NCI-H2081 treated with DMSO at 0.1 percent for 48 hours (cell line): ENCODE measurements around the gene PRR27.

ENCODE experiments used
- DNase-seq: peaks from one replicate; lab custom pipeline; 2025; lab: John Stamatoyannopoulos, UW

The PRR27 gene

DNA sequence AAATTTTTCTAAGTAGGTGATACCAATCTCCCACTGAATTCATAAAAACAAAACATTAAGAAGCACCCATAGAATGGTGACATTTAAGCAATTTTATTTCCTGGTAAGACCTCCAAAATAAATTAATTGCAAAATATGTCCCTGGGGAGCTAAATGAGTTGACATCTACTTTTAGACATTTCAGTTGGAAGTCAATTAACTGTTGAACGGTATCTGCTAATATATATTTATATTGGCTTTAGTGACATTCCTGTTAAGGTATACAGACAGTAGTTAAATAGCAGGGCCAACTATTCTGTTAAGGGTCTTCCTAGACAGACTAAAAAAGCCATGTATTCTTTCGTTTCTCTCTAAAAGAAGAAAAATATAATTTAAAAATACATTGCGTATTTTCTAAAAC lies at the start of gene PRR27:
PRR27 (plus strand) TSS at position 301 of the 400 bp plus-strand sequence. CDS start 139 bp downstream, outside the sequence.
- DNase-seq, result no peak

GRCh38 chr4:70110917-70111316 lies 43.1 kb upstream of the PRR27 start:
- no peak for DNase-seq

DNA sequence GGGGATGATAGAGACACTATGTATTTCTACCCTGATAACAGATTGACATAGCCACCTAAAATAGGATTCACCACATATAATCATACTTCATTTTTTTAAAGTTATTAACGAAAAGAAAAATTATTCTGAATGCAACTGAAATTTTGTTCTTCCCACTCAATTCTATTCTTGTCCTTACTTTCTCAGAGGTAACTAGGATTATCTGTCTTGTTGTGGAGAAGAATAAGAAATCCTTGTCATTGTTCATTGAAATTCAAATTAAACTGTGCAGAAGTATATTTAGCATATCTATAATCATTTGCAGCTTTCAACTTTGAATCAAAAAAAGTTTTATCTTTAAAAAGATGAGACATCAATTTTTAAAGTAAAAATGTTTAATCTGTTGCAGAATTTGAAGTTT lies 40.4 kb upstream of the PRR27 start:
- no peak for DNase-seq

DNA sequence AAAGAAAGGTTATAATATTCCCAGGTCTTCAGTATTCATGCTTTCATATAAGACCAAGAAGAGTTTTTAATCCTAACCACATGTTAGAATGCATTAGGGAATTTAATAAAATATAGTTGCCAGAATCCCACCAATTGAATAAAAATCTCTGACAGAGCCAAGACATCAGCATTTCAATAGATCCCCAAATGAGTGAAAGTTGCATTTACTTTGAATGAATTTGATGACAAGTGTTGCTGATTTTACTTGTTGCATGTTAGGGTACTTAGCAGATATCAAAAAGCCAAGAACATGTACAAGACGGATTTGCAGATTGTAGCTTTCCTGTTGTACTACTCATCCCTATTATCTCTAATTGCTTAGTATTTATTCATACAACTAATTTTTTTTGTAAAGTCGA lies 39.9 kb upstream of the PRR27 start:
- DNase-seq, result no peak

DNA sequence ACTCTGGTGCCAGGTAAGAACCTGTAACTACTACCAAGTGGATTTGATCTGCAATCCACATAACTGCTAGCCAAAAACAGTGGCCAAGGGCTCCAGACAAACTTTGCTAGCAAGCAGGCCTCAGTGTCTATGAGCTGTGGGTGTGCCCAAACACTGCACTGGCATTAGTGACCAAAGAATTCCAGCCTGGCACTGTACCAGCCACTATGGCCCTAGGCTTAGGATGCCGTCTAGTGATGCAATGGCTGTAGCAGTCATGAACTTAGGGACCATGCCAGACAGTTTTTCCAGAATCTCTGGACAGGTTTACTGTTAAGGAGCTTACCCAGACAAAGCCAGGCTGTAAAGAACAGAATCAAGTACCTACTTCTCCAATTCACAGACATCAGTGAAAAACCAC lies 33.7 kb upstream of the PRR27 start:
- DNase-seq, result no peak

DNA sequence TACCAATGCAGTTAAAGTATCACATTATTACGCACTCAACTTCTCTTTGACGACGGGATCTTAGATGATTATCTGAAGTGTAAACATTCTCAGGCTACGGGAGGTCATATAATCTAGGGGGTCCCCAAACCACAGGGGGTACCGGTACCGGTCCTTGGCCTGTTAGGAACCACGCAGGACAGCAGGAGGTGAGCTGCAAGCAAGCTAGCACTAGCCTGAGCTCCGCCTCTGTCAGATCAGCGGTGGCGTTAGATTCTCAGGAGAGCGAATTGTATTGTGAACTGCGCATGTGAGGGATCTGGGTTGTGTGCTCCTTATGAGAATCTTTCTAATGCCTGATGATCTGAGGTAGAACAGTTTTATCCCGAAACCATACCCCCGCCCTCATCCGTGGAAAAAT lies 20.6 kb upstream of the PRR27 start:
- DNase-seq, result no peak

GRCh38 chr4:70138751-70139150 lies 15.3 kb upstream of the PRR27 start:
- DNase-seq, result no peak

- DNase-seq, result no peak
These were observed 2.8 kb upstream of the PRR27 start for GRCh38 chr4:70151271-70151670.

DNA sequence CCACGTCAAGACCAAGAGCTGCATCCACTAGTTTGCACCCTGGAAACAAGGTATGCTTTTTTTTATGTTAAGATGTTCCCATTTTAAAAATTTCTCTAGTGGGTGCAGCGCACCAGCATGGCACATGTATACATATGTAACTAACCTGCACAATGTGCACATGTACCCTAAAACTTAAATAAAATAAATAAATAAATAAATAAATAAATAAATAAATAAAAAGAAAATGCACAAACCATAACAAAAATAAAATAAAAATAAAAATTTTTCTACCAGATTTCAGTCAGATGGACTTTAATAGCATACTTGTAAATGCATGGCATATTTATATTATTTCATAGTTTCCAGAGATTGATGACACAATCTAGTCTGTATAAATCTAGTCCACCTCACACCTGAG lies 1.9 kb upstream of the PRR27 start:
- no peak for DNase-seq

GRCh38 chr4:70158576-70158975 lies 4.5 kb downstream of the PRR27 start:
- DNase-seq, result no peak

- DNase-seq, result no peak
These were observed 23.1 kb downstream of the PRR27 start for GRCh38 chr4:70177090-70177489.

GRCh38 chr4:70178075-70178660 lies 24.1 kb downstream of the PRR27 start:
- DNase-seq, result no peak

GRCh38 chr4:70179811-70180210 lies 25.8 kb downstream of the PRR27 start:
- no peak for DNase-seq

DNA sequence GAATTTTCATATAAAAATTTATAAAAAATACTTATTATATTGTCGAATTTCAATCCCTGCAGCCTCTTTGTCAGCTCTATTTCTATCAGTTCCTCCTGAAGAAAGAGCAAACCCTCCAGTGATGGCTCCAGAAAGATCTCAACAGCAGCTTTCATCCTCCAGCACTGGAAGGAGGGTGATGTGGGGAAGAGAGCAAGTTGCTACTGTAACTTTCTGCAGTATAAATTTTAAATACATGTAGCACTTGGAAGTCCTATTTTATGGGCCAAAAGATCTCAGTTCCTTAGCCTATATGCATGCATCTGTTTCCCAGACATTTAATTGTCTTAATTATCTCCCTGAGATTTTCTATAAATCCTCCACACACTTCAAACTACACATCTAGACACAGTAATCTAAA lies 27.8 kb downstream of the PRR27 start:
- no peak for DNase-seq

GRCh38 chr4:70182517-70183167 lies 28.6 kb downstream of the PRR27 start:
- no peak for DNase-seq

DNA sequence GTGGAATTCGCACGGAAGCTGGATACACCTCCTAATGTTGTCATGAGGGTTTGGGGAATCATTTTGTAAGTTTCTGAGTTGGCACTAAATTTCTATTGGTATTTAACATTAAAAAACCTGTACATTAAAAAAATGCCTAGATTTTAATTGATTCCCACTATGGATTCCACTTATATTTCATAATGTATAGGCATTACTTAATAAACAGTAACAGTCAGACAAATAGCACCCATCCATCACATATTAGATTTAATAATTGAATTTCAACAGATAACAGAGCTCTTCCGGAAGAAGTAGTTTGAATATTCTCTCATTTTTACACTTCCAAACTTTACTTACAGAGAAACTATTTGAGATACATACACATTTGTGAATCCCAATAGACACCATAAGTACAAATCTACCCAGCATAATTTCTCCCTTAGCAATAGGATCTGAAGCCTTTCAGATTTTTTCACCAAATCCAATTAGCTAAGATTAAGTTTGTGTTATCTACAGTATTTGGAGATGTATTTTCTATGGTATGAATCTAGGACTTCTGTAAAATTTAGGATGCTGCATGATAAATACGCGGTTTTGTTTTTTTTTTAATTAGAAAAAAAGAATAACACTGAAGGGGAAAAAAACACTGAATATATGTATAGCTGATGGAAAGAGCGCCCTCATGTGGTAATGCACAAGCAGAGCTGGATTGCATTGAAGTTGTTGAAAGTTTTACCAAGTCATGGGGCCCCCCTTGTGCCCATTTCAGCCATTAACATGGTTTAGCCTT lies 29.3 kb downstream of the PRR27 start:
- no peak for DNase-seq

DNA sequence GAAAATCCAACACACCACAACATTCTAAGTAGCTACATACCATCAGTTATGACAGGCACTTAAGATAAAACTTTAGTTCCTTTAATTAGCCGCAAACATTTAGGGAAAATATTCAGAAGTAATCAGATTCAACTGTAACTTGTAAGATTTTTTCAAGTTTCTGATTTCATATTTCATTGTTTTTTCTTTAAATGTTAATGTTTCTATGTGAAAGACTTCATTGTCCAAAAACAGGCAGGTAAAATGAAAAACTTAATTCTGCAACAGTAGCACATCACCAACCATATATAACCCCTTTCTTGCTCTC lies 29.9 kb downstream of the PRR27 start:
- DNase-seq, result no peak

DNA sequence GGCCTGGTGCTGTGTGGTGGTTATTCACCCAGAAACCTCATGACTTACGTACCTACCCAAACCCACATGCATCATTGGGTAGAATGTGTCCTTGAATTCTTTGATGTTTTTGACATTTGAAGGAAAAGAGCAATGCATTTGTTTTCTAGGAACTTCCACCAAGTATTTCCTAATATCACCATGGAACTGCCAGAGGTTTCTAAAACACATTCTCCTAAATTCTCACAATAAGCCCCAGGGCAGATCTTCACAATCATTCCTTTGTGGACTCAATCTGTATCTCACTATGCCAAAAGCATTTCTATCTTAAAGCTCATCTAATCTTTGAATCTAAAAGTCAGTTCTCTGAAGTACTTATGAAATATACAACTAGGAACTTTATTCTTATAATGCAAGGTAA lies 33.2 kb downstream of the PRR27 start:
- DNase-seq, result no peak

- DNase-seq, result no peak
These were observed 36.5 kb downstream of the PRR27 start for GRCh38 chr4:70190579-70190978.

DNA sequence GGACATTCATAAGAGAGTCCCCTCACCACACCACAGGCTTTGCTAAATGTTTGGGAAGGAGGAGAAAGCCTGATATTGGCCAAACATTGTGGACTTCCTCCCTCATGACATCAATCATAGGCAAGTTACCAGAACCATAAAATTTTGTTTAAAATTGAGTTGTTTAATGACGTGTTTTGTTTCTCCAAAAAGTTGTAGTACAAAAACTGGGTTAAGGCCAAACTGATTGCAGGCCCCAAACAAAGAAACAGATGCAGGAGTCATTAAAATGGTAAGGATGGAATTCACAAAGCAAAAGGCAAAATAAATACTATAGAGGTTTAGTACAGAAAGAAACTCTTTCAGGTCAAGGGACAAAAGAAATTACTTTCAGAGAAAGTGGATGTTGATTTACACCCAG lies 37.6 kb downstream of the PRR27 start:
- DNase-seq, result no peak

DNA sequence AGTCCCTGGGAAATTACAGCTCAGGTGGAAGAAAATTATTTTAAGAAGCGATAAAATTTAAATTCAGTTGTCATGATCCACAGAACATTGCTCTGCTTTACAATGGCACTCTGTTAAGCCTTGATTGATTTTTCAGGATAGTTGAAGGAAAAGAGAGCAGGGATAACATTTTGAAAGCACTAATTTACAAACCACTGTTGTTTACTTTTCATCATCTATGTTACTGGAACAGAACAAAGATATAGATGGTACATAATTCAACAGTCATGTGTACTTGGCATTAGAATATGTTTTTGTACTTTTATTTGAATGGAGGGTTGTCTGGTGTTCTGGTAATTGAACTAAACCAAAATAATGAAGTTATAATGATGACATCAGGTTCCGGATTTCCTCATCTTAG lies 38.9 kb downstream of the PRR27 start:
- no peak for DNase-seq

GRCh38 chr4:70195425-70195824 lies 41.4 kb downstream of the PRR27 start, which contains the start of gene ODAM:
Gene ODAM (plus strand): TSS chr4:70195725. CDS start chr4:70196544, 819 bp downstream.
- DNase-seq, result no peak

DNA sequence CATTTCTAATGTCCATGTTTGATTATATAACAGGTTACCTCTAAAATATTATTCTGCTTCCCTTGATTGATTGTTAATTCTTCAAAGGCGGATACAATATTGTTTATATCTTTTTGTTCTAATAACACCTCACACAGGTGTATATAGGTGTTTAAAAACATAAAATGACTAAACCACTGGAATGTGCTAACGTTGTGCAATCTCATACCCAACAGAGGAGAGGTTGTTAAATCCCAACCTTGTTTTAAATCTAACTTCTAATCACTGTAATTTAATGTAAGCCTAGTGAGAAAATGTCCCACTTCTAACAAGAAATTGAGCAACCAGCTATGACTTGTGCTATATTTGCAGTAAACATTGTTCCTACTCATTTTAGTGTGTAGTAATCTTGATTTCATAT lies 42.8 kb downstream of the PRR27 start:
- no peak for DNase-seq

- no peak for DNase-seq
These were observed 43.8 kb downstream of the PRR27 start for GRCh38 chr4:70197842-70198241.
